ENCODE data around the gene DMXL1. TPM values are rescaled to one million over a fixed set of nuclear protein-coding genes. Genes with fewer than 3 reads are reported as not detected.

Gene DMXL1
- polyA plus RNA-seq, 1 of the 3 experiments (the other 2 are of a cell fraction) = 6.6 TPM

GRCh38 chr5:119031011-119031886 is 39.6 kb upstream of the DMXL1 start:
- peaks cover 7% of the 10 kb centered on the region for H3F3A ChIP-seq (replicated peaks; ENCODE audit: insufficient read depth)
- CTCF ChIA-PET = no interaction called here
- H3K27me3 ChIP-seq (ENCODE audit: insufficient read depth) = no peaks in the 10 kb centered on the region
- H3K36me3 ChIP-seq (replicated peaks in 1 of 2; ENCODE audit: control insufficient read depth in 1 of 2, insufficient read depth in 2 of 2, low read length in 1 of 2) = no peaks in the 10 kb centered on the region
- H3K9ac ChIP-seq = no peak overlapping the region
- H3K79me2 ChIP-seq (ENCODE audit: insufficient read depth) = no peaks in the 10 kb centered on the region
- 87% methylated on average over 5 of the region's 5 CpGs for WGBS (ENCODE audit: low lambda C conversion rate)
- H2AFZ ChIP-seq (ENCODE audit: low read depth) = peak overlapping the region; percentile 46; the same call in 1 of the 2 replicates
- H3K9me3 ChIP-seq = no peaks in the 10 kb centered on the region
- POLR2A ChIA-PET = no interaction called here
- no peak for TF ChIP-seq CTCF (IDR thresholded peaks at IDR 0.05)
- TF ChIP-seq JUND (IDR thresholded peaks at IDR 0.05) = no peak
- no peak for TF ChIP-seq FOXJ3 (CRISPR knock-in tag; IDR thresholded peaks at IDR 0.05)
- no peaks in the 10 kb centered on the region for H4K20me1 ChIP-seq (ENCODE audit: insufficient read depth)
- no peak overlapping the region for H3K4me3 ChIP-seq (ENCODE audit: low read depth in 2 of 2, low read length in 1 of 2)
- H3K27ac ChIP-seq (ENCODE audit: low read depth in 2 of 2, low read length in 1 of 2) = no peak overlapping the region
- no peak for DNase-seq
- H3K4me1 ChIP-seq (ENCODE audit: control insufficient read depth in 1 of 2, insufficient read depth in 2 of 2, low read depth in 1 of 2, low read length in 1 of 2) = peaks cover 0 to 4% of the 10 kb centered on the region in 2 experiments; a peak in 1 of 4 replicates
- no peaks in the 10 kb centered on the region for H3K9me2 ChIP-seq
- no peak overlapping the region for H3K4me2 ChIP-seq

GRCh38 chr5:119031905-119032304 is 39.0 kb upstream of the DMXL1 start:
- Histone ChIP-seq H3K9me2 (no peaks in the 10 kb centered on the region), H3K27me3 (ENCODE audit: insufficient read depth) (no peaks in the 10 kb centered on the region), H3K9ac (no peak overlapping the region), H3K36me3 (replicated peaks in 1 of 2; ENCODE audit: control insufficient read depth in 1 of 2, insufficient read depth in 2 of 2, low read length in 1 of 2) (no peaks in the 10 kb centered on the region), H2AFZ (ENCODE audit: low read depth) (0 out of 2 replicates have a peak overlapping the region, but pooled peaks have one; percentile 1), H4K20me1 (ENCODE audit: insufficient read depth) (no peaks in the 10 kb centered on the region), H3K4me1 (ENCODE audit: control insufficient read depth in 1 of 2, insufficient read depth in 2 of 2, low read depth in 1 of 2, low read length in 1 of 2) (peaks cover 0 to 8% of the 10 kb centered on the region in 2 experiments; a peak in 1 of 4 replicates), H3K4me2 (no peak overlapping the region), H3K9me3 (no peaks in the 10 kb centered on the region), H3K27ac (ENCODE audit: low read depth in 2 of 2, low read length in 1 of 2) (no peak overlapping the region), H3K4me3 (ENCODE audit: low read depth in 2 of 2, low read length in 1 of 2) (no peak overlapping the region), H3K79me2 (ENCODE audit: insufficient read depth) (no peaks in the 10 kb centered on the region), H3F3A (replicated peaks; ENCODE audit: insufficient read depth) (peaks cover 10% of the 10 kb centered on the region)
- WGBS (ENCODE audit: low lambda C conversion rate) = 63% methylated on average over 4 of the region's 4 CpGs
- TF ChIP-seq, protein P1, sequence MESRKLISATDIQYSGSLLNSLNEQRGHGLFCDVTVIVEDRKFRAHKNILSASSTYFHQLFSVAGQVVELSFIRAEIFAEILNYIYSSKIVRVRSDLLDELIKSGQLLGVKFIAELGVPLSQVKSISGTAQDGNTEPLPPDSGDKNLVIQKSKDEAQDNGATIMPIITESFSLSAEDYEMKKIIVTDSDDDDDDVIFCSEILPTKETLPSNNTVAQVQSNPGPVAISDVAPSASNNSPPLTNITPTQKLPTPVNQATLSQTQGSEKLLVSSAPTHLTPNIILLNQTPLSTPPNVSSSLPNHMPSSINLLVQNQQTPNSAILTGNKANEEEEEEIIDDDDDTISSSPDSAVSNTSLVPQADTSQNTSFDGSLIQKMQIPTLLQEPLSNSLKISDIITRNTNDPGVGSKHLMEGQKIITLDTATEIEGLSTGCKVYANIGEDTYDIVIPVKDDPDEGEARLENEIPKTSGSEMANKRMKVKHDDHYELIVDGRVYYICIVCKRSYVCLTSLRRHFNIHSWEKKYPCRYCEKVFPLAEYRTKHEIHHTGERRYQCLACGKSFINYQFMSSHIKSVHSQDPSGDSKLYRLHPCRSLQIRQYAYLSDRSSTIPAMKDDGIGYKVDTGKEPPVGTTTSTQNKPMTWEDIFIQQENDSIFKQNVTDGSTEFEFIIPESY (IDR thresholded peaks at IDR 0.05; ENCODE audit: borderline replicate concordance, low read depth) = no peak
- TF ChIP-seq YY1 (IDR thresholded peaks at IDR 0.05; ENCODE audit: low read depth) (no peak), GATA2 (CRISPR knock-in tag; IDR thresholded peaks at IDR 0.05) (no peak), MEF2A (IDR thresholded peaks at IDR 0.05; ENCODE audit: borderline replicate concordance, low read depth) (no peak), TCF12 (IDR thresholded peaks at IDR 0.05) (no peak), TAF1 (IDR thresholded peaks at IDR 0.05; ENCODE audit: borderline replicate concordance, low read depth, low read length) (no peak), GABPA (IDR thresholded peaks at IDR 0.05; ENCODE audit: low read depth) (no peak), REST (IDR thresholded peaks at IDR 0.05; ENCODE audit: low read depth, low read length) (no peak), EP300 (IDR thresholded peaks at IDR 0.05; ENCODE audit: borderline replicate concordance in 1 of 2, low read depth in 1 of 2, low read length in 1 of 2) (no peak), POLR2AphosphoS5 (IDR thresholded peaks at IDR 0.05; ENCODE audit: low read depth, low read length) (no peak), JUND (IDR thresholded peaks at IDR 0.05) (no peak), NFIC (IDR thresholded peaks at IDR 0.05; ENCODE audit: borderline replicate concordance) (no peak), RAD21 (IDR thresholded peaks at IDR 0.05; ENCODE audit: low read length) (no peak)
- TF ChIP-seq, protein P2, sequence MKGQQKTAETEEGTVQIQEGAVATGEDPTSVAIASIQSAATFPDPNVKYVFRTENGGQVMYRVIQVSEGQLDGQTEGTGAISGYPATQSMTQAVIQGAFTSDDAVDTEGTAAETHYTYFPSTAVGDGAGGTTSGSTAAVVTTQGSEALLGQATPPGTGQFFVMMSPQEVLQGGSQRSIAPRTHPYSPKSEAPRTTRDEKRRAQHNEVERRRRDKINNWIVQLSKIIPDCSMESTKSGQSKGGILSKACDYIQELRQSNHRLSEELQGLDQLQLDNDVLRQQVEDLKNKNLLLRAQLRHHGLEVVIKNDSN (IDR thresholded peaks at IDR 0.05; ENCODE audit: borderline replicate concordance, low read depth) = no peak
- ChIA-PET POLR2A (no interaction called here), CTCF (no interaction called here)
- DNase-seq = no peak
